Measurements from ENCODE around the gene CCDC150.

DNA sequence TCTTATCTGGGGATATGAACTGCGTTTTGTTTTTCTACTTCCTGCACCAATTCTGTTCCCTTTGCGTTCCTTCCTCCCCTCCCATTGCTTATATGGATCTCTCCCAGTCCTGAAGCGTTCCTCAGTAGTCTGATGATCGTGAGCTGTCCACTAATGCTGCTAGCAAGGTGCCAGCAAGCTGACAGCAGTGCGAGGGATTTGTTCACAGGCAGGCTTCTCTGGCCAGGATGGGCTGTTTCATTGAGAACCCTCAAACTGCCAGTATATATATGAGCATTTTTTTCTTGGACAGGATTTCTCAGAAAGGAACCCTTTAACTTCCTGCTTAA lies 119.8 kb downstream of the CCDC150 start:
- no peak for TF ChIP-seq EZH2phosphoT487 (IDR thresholded peaks at IDR 0.05; ENCODE audit: borderline replicate concordance, low read length)
- TF ChIP-seq, protein P1, sequence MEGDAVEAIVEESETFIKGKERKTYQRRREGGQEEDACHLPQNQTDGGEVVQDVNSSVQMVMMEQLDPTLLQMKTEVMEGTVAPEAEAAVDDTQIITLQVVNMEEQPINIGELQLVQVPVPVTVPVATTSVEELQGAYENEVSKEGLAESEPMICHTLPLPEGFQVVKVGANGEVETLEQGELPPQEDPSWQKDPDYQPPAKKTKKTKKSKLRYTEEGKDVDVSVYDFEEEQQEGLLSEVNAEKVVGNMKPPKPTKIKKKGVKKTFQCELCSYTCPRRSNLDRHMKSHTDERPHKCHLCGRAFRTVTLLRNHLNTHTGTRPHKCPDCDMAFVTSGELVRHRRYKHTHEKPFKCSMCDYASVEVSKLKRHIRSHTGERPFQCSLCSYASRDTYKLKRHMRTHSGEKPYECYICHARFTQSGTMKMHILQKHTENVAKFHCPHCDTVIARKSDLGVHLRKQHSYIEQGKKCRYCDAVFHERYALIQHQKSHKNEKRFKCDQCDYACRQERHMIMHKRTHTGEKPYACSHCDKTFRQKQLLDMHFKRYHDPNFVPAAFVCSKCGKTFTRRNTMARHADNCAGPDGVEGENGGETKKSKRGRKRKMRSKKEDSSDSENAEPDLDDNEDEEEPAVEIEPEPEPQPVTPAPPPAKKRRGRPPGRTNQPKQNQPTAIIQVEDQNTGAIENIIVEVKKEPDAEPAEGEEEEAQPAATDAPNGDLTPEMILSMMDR (IDR thresholded peaks at IDR 0.05; ENCODE audit: low read depth, low read length, poor library complexity, severe bottlenecking): no peak

Data from DOHH2 (cell line).